Neural cell (in vitro differentiated cells): ENCODE results near the gene SH3BGR. TPM values are rescaled to one million over a fixed set of nuclear protein-coding genes. Genes with fewer than 3 reads are reported as not detected.

Source experiments
- H2AFZ ChIP-seq: fragments of 200-600, 300-800 bp; sonication (generic), shearing (Covaris generic); 2 replicates; pipeline ENCODE4 v1.6.0; 2014; ENCODE audit warnings: low read depth, mild to moderate bottlenecking, antibody characterized with exemption, low read length, moderate library complexity
- H3F3A ChIP-seq: fragments of 200-600 bp; shearing (Covaris generic); 2 replicates; pipeline ENCODE4 v1.6.1; 2016; ENCODE audit warnings: mild to moderate bottlenecking, moderate library complexity, mixed read lengths, antibody characterized with exemption, low read length; ENCODE audit not compliant: insufficient read depth, poor library complexity, severe bottlenecking
- H3K27ac ChIP-seq: fragments of 200-600, 300-800 bp; sonication (generic), shearing (Covaris generic); 2 replicates; pipeline ENCODE4 v1.5.1; 2014; ENCODE audit warnings: mild to moderate bottlenecking, low read length, moderate library complexity
- H3K27me3 ChIP-seq: fragments of 300-800, 200-600 bp; sonication (generic), shearing (Covaris generic); 2 replicates; pipeline ENCODE4 v1.6.0; 2014; ENCODE audit warnings: mild to moderate bottlenecking, low read depth, low read length, moderate library complexity; ENCODE audit not compliant: insufficient read depth
- H3K36me3 ChIP-seq: fragments of 300-800, 200-600 bp; sonication (generic), shearing (Covaris generic); 2 replicates; pipeline ENCODE4 v1.5.1; 2014; ENCODE audit warnings: mild to moderate bottlenecking, antibody characterized with exemption, low read length, moderate library complexity; ENCODE audit not compliant: insufficient read depth
- H3K4me2 ChIP-seq: fragments of 300-800, 200-600 bp; sonication (generic), shearing (Covaris generic); 2 replicates; pipeline ENCODE4 v1.6.0; 2014; ENCODE audit warnings: mild to moderate bottlenecking, low read length
- H3K4me3 ChIP-seq: fragments of 300-800, 200-600 bp; sonication (generic), shearing (Covaris generic); 2 replicates; pipeline ENCODE4 v1.5.1; 2014; ENCODE audit warnings: mild to moderate bottlenecking, low read length, moderate library complexity
- H3K79me2 ChIP-seq: fragments of 200-600 bp; shearing (Covaris generic); replicated peaks from 2 replicates; pipeline ENCODE4 v1.6.0; 2014; ENCODE audit warnings: mild to moderate bottlenecking, low read length, moderate library complexity; ENCODE audit not compliant: insufficient read depth
- H3K9ac ChIP-seq: fragments of 300-800, 200-600 bp; sonication (generic), shearing (Covaris generic); 2 replicates; pipeline ENCODE4 v1.6.1; 2016; ENCODE audit warnings: mild to moderate bottlenecking, low read length, mixed read lengths
- H3K9me2 ChIP-seq: fragments of 200-600 bp; shearing (Covaris generic); 2 replicates; pipeline ENCODE4 v1.6.1; 2016; ENCODE audit warnings: mild to moderate bottlenecking, low read length, mixed read lengths; ENCODE audit not compliant: insufficient read depth
- H3K9me3 ChIP-seq: fragments of 200-600, 300-800 bp; sonication (generic), shearing (Covaris generic); 2 replicates; pipeline ENCODE4 v1.6.1; 2016; ENCODE audit warnings: mild to moderate bottlenecking, mixed run types, low read length, moderate library complexity, mixed read lengths
- H4K20me1 ChIP-seq: fragments of 200-600 bp; shearing (Covaris generic); 2 replicates; pipeline ENCODE4 v1.6.1; 2016; ENCODE audit warnings: mild to moderate bottlenecking, mixed run types; ENCODE audit not compliant: insufficient read depth
- CTCF ChIP-seq: fragments of 450-650 bp; IDR thresholded peaks from 2 replicates; pipeline ENCODE4 v1.5.1; 2014; ENCODE audit warnings: antibody characterized with exemption, mild to moderate bottlenecking, moderate library complexity; ENCODE audit not compliant: poor library complexity, severe bottlenecking
- EP300 ChIP-seq: fragments of 450-650 bp; conservative IDR thresholded peaks from 2 replicates; pipeline ENCODE4 v1.6.1; 2014; ENCODE audit warnings: antibody characterized with exemption, mild to moderate bottlenecking, moderate library complexity; ENCODE audit not compliant: poor library complexity, severe bottlenecking
- EZH2 ChIP-seq: fragments of 200-600, 300-800 bp; shearing (Covaris generic), sonication (generic); IDR thresholded peaks from 2 replicates; pipeline ENCODE4 v1.6.1; 2014; ENCODE audit warnings: antibody characterized with exemption, low read length, borderline replicate concordance, mild to moderate bottlenecking; ENCODE audit not compliant: insufficient read depth, poor library complexity, severe bottlenecking
- MXI1 ChIP-seq: fragments of 450-650 bp; conservative IDR thresholded peaks from 2 replicates; pipeline ENCODE4 v1.6.1; 2014; ENCODE audit warnings: antibody characterized with exemption, mild to moderate bottlenecking; ENCODE audit not compliant: poor library complexity, severe bottlenecking
- POLR2AphosphoS5 ChIP-seq: IDR thresholded peaks from 2 replicates; pipeline ENCODE4 v1.6.1; 2012
- RAD21 ChIP-seq: fragments of 450-650 bp; conservative IDR thresholded peaks from 2 replicates; pipeline ENCODE4 v1.6.1; 2014; ENCODE audit warnings: antibody characterized with exemption, mild to moderate bottlenecking, moderate library complexity
- REST ChIP-seq: IDR thresholded peaks from 2 replicates; pipeline ENCODE4 v1.6.1; 2012; ENCODE audit warnings: borderline replicate concordance
- SMC3 ChIP-seq: fragments of 450-650 bp; conservative IDR thresholded peaks from 2 replicates; pipeline ENCODE4 v1.6.1; 2014; ENCODE audit warnings: antibody characterized with exemption, mild to moderate bottlenecking, moderate library complexity; ENCODE audit not compliant: poor library complexity
- TAF1 ChIP-seq: IDR thresholded peaks from 2 replicates; pipeline ENCODE4 v1.6.1; 2012; ENCODE audit warnings: low read depth
- polyA plus RNA-seq: library from polyadenylated mRNA; depleted of rRNA; stranded (reverse); fragments of >200 nt; gene quantifications from 2 replicates; pipeline ENCODE4 v1.2.3, GENCODE V29; 2014

Gene SH3BGR
- polyA plus RNA-seq, 1 donor from 2014 or later: 13.8 TPM

GRCh38 chr21:39452207-39452969, 618 bp downstream of the SH3BGR start:
- Histone ChIP-seq H3K27me3 (no peaks in the 10 kb centered on the region), H3K36me3 (no peaks in the 10 kb centered on the region), H3K4me3 (no peak overlapping the region), H3K9me2 (no peaks in the 10 kb centered on the region), H3F3A (no peaks in the 10 kb centered on the region), H3K4me2 (no peak overlapping the region), H3K9ac (no peak overlapping the region), H3K27ac (no peak overlapping the region), H2AFZ (no peak overlapping the region), H3K79me2 (no peaks in the 10 kb centered on the region), H4K20me1 (no peaks in the 10 kb centered on the region), H3K9me3 (no peaks in the 10 kb centered on the region)
- no peak for TF ChIP-seq MXI1
- TF ChIP-seq POLR2AphosphoS5: no peak
- no peak for TF ChIP-seq EZH2

GRCh38 chr21:39452970-39453342, 1.2 kb downstream of the SH3BGR start:
- H3K9me2 ChIP-seq: no peaks in the 10 kb centered on the region
- no peaks in the 10 kb centered on the region for H3K36me3 ChIP-seq
- no peak overlapping the region for H3K9ac ChIP-seq
- no peak overlapping the region for H3K4me2 ChIP-seq
- H3K4me3 ChIP-seq: no peak overlapping the region
- no peak overlapping the region for H2AFZ ChIP-seq
- H4K20me1 ChIP-seq: no peaks in the 10 kb centered on the region
- no peak overlapping the region for H3K27ac ChIP-seq
- H3K79me2 ChIP-seq: no peaks in the 10 kb centered on the region
- no peaks in the 10 kb centered on the region for H3F3A ChIP-seq
- no peak for TF ChIP-seq RAD21
- TF ChIP-seq REST: no peak
- no peak for TF ChIP-seq SMC3
- TF ChIP-seq TAF1: no peak
- no peak for TF ChIP-seq CTCF
- TF ChIP-seq MXI1: no peak
- TF ChIP-seq EP300: no peak
- no peak for TF ChIP-seq POLR2AphosphoS5
- TF ChIP-seq EZH2: no peak
- H3K9me3 ChIP-seq: no peaks in the 10 kb centered on the region
- H3K27me3 ChIP-seq: no peaks in the 10 kb centered on the region
